PC-3 (cell line): ENCODE results near the gene RUFY4. TPM values are rescaled to one million over a fixed set of nuclear protein-coding genes. Genes with fewer than 3 reads are reported as not detected.

Experiments
- ATAC-seq: fragments of 200-7000 bp; cut with Tn5 transposase; 2 replicates; pipeline ENCODE4 v1.9.1; 2020; ENCODE audit warnings: mild to moderate bottlenecking, moderate library complexity
- BruUV-seq: library from RNA; stranded (reverse); fragments of 400-500 nt; replicated peaks from 2 replicates; lab custom pipeline; 2021; lab: Mats Ljungman, UMichigan
- CTCF ChIA-PET: fragments of 300-600 bp; sonication (Branson Sonifier 250); formaldehyde crosslinking; loops from one replicate; lab custom pipeline; 2022; ENCODE audit warnings: antibody characterized with exemption; lab: Charles Lee
- POLR2A ChIA-PET: fragments of 300-600 bp; sonication (Branson Sonifier 250); formaldehyde crosslinking; loops from one replicate; lab custom pipeline; 2022; ENCODE audit warnings: antibody characterized with exemption; ENCODE audit not compliant: unreplicated experiment; lab: Charles Lee
- DNase-seq: peaks from one replicate; pipeline ENCODE4 v3.0.0-alpha.2; 2015
- H2AFZ ChIP-seq: fragments of 300-600 bp; sonication (generic); 2 replicates; pipeline ENCODE4 v1.6.0; 2016; ENCODE audit warnings: antibody characterized with exemption, low read length
- H3F3A ChIP-seq: fragments of 300-600 bp; sonication (generic); one replicate; pipeline ENCODE4 v1.6.0; 2017; ENCODE audit warnings: antibody characterized with exemption, low read length, control low read depth, mild to moderate bottlenecking; ENCODE audit not compliant: unreplicated experiment
- H3K27ac ChIP-seq: fragments of 300-600 bp; sonication (generic); 2 replicates; pipeline ENCODE4 v1.5.1; 2016; ENCODE audit warnings: mild to moderate bottlenecking, low read length
- H3K27me3 ChIP-seq: fragments of 300-600 bp; sonication (generic); 2 replicates; pipeline ENCODE4 v1.6.1; 2016; ENCODE audit warnings: low read length, mixed read lengths
- H3K36me3 ChIP-seq: fragments of 300-600 bp; sonication (generic); 2 replicates; pipeline ENCODE4 v1.6.1; 2016; ENCODE audit warnings: low read depth, mixed run types, low read length, mixed read lengths
- H3K4me1 ChIP-seq: fragments of 300-600 bp; sonication (generic); 2 replicates; pipeline ENCODE4 v1.5.1; 2016; ENCODE audit warnings: low read length; ENCODE audit not compliant: insufficient read depth
- H3K4me2 ChIP-seq: fragments of 300-600 bp; sonication (generic); 2 replicates; pipeline ENCODE4 v1.6.0; 2016; ENCODE audit warnings: low read length
- H3K4me3 ChIP-seq: fragments of 300-600 bp; sonication (generic); 2 replicates; pipeline ENCODE4 v1.5.1; 2016; ENCODE audit warnings: mild to moderate bottlenecking, low read length, mixed read lengths
- H3K79me2 ChIP-seq: fragments of 300-600 bp; sonication (generic); 2 replicates; pipeline ENCODE4 v1.6.1; 2017; ENCODE audit warnings: low read length, mixed read lengths
- H3K9ac ChIP-seq: fragments of 300-600 bp; sonication (generic); 2 replicates; pipeline ENCODE4 v1.6.0; 2016; ENCODE audit warnings: mild to moderate bottlenecking, low read length
- H3K9me2 ChIP-seq: fragments of 300-600 bp; sonication (generic); replicated peaks from 2 replicates; pipeline ENCODE4 v1.6.1; 2016; ENCODE audit warnings: mixed run types, low read length, mixed read lengths
- H3K9me3 ChIP-seq: fragments of 300-600 bp; sonication (generic); 2 replicates; pipeline ENCODE4 v1.6.1; 2016; ENCODE audit warnings: low read length, mixed read lengths
- H4K20me1 ChIP-seq: fragments of 300-600 bp; sonication (generic); 2 replicates; pipeline ENCODE4 v1.6.1; 2016; ENCODE audit warnings: low read length, mixed read lengths
- CTCF ChIP-seq: fragments of 300-600 bp; sonication (generic); conservative IDR thresholded peaks from 2 replicates; pipeline ENCODE4 v1.5.1; 2017; ENCODE audit warnings: antibody characterized with exemption, low read depth, mild to moderate bottlenecking, low read length
- EZH2 ChIP-seq: fragments of 300-600 bp; sonication (generic); IDR thresholded peaks from one replicate; pipeline ENCODE4 v1.6.1; 2017; ENCODE audit warnings: antibody characterized with exemption, mild to moderate bottlenecking, low read length; ENCODE audit not compliant: unreplicated experiment
- EZH2phosphoT487 ChIP-seq: fragments of 300-600 bp; sonication (generic); IDR thresholded peaks from 2 replicates; pipeline ENCODE4 v1.6.1; 2018; ENCODE audit warnings: mild to moderate bottlenecking, antibody characterized with exemption, low read length, borderline replicate concordance
- intact Hi-C: fragments of 100-400 bp; cut with micrococcal nuclease; formaldehyde crosslinking; loops from 2 replicates; pipeline ENCODE4 v1.9.0; 2023
- total RNA-seq: library from RNA; depleted of rRNA; stranded (reverse); fragments of >200 nt; gene quantifications from 2 replicates; pipeline ENCODE4 v1.2.3, GENCODE V29; 2014

The RUFY4 gene
- total RNA-seq, 1 experiment from 2014 or later: not detected

- no peaks in the 10 kb centered on the region for H4K20me1 ChIP-seq
- no peaks in the 10 kb centered on the region for H3K79me2 ChIP-seq
- TF ChIP-seq EZH2phosphoT487 (no peak), EZH2 (no peak), CTCF (no peak)
- H3K9ac ChIP-seq: no peak overlapping the region
- H2AFZ ChIP-seq: no peak overlapping the region
- BruUV-seq: no TSS peak
- H3K9me2 ChIP-seq: no peaks in the 10 kb centered on the region
- CTCF ChIA-PET: no interaction called here
- H3K4me3 ChIP-seq: no peak overlapping the region
- no peak overlapping the region for H3K27ac ChIP-seq
- DNase-seq: no peak
- H3K27me3 ChIP-seq: no peaks in the 10 kb centered on the region
- POLR2A ChIA-PET: interaction anchor here (0.6 kb wide), 1 partner anchor 28 kb away, joined by 3 read pairs; no protein-coding TSS in a partner anchor
- H3K36me3 ChIP-seq: no peaks in the 10 kb centered on the region
- no peaks in the 10 kb centered on the region for H3F3A ChIP-seq
- intact Hi-C loops: no loop called here
- H3K4me1 ChIP-seq: no peaks in the 10 kb centered on the region
- no peaks in the 10 kb centered on the region for H3K9me3 ChIP-seq
- no peak for ATAC-seq
- no peak overlapping the region for H3K4me2 ChIP-seq
Measured at GRCh38 chr2:218024871-218025270, 44.2 kb upstream of the RUFY4 start.

GRCh38 chr2:218026244-218026643, 42.8 kb upstream of the RUFY4 start:
- H3K9ac ChIP-seq: no peak overlapping the region
- no peak overlapping the region for H2AFZ ChIP-seq
- no peaks in the 10 kb centered on the region for H3K27me3 ChIP-seq
- CTCF ChIA-PET: no interaction called here
- H4K20me1 ChIP-seq: no peaks in the 10 kb centered on the region
- no peaks in the 10 kb centered on the region for H3K36me3 ChIP-seq
- H3K9me2 ChIP-seq: no peaks in the 10 kb centered on the region
- BruUV-seq: no TSS peak
- no peak overlapping the region for H3K4me3 ChIP-seq
- intact Hi-C loops: no loop called here
- no peaks in the 10 kb centered on the region for H3K9me3 ChIP-seq
- no peak for TF ChIP-seq EZH2phosphoT487
- POLR2A ChIA-PET: no interaction called here
- H3K79me2 ChIP-seq: no peaks in the 10 kb centered on the region
- no peaks in the 10 kb centered on the region for H3K4me1 ChIP-seq
- ATAC-seq (no peak), DNase-seq (no peak)
- H3K27ac ChIP-seq: no peak overlapping the region
- H3F3A ChIP-seq: no peaks in the 10 kb centered on the region
- H3K4me2 ChIP-seq: no peak overlapping the region

GRCh38 chr2:218026676-218027425, 42.2 kb upstream of the RUFY4 start:
- CTCF ChIA-PET: no interaction called here
- intact Hi-C loops: no loop called here
- TF ChIP-seq EZH2phosphoT487 (no peak), EZH2 (no peak), CTCF (no peak)
- Histone ChIP-seq H3K4me1 (no peaks in the 10 kb centered on the region), H4K20me1 (no peaks in the 10 kb centered on the region), H3K79me2 (no peaks in the 10 kb centered on the region), H3F3A (no peaks in the 10 kb centered on the region), H3K36me3 (no peaks in the 10 kb centered on the region), H3K4me3 (no peak overlapping the region), H3K9me2 (no peaks in the 10 kb centered on the region), H3K9ac (no peak overlapping the region), H3K27ac (no peak overlapping the region), H3K27me3 (no peaks in the 10 kb centered on the region), H3K4me2 (no peak overlapping the region), H3K9me3 (no peaks in the 10 kb centered on the region), H2AFZ (no peak overlapping the region)
- POLR2A ChIA-PET: no interaction called here
- no peak for ATAC-seq
- DNase-seq: no peak
- no TSS peak for BruUV-seq
